Measurements from ENCODE around the gene KDSR. TPM values are rescaled to one million over a fixed set of nuclear protein-coding genes. Genes with fewer than 3 reads are reported as not detected.

Gene KDSR
- total RNA-seq, 4 donors from 2014 or later: 12.6 to 68.6 (median 29.3) TPM

GRCh38 chr18:63321291-63321690 lies 45.7 kb downstream of the KDSR start:
- no peak overlapping the region for H3K4me3 ChIP-seq
- TF ChIP-seq CTCF (IDR thresholded peaks at IDR 0.05) (no peak), POLR2A (IDR thresholded peaks at IDR 0.05) (no peak)
- H3K36me3 ChIP-seq: no peaks in the 10 kb centered on the region
- intact Hi-C loops (cut with DNase I; ENCODE audit: low total_unique reads): loop anchor here (5.0 kb wide), 2 partner anchors 189 to 294 kb away; no protein-coding TSS in a partner anchor
- no peak for DNase-seq
- H3K4me1 ChIP-seq: no peaks in the 10 kb centered on the region
- H3K27ac ChIP-seq: peak overlapping the region; percentile 89 to 98
- H3K27me3 ChIP-seq: no peaks in the 10 kb centered on the region
- no peaks in the 10 kb centered on the region for H3K9me3 ChIP-seq

GRCh38 chr18:63320975-63321265 lies 46.1 kb downstream of the KDSR start:
- intact Hi-C loops (cut with DNase I; ENCODE audit: low total_unique reads): loop anchor here (5.0 kb wide), 2 partner anchors 189 to 294 kb away; no protein-coding TSS in a partner anchor
- Histone ChIP-seq H3K4me1 (no peaks in the 10 kb centered on the region), H3K9me3 (no peaks in the 10 kb centered on the region), H3K4me3 (peak overlapping the region; percentile 31 to 76), H3K27me3 (no peaks in the 10 kb centered on the region), H3K36me3 (no peaks in the 10 kb centered on the region), H3K27ac (peak overlapping the region; percentile 89 to 98)
- TF ChIP-seq CTCF (IDR thresholded peaks at IDR 0.05) (no peak), POLR2A (IDR thresholded peaks at IDR 0.05) (no peak)
- peak in 1 of 2 donors; percentile 64 for DNase-seq

GRCh38 chr18:63320123-63320974 lies 46.7 kb downstream of the KDSR start:
- Histone ChIP-seq H3K9me3 (no peaks in the 10 kb centered on the region), H3K36me3 (no peaks in the 10 kb centered on the region), H3K4me3 (peak overlapping the region; percentile 31 to 76), H3K27me3 (no peaks in the 10 kb centered on the region), H3K4me1 (no peaks in the 10 kb centered on the region), H3K27ac (peak overlapping the region; percentile 89 to 98)
- TF ChIP-seq CTCF (IDR thresholded peaks at IDR 0.05) (peak in 3 of 4 experiments; percentile 22 to 64 (median 31)), POLR2A (IDR thresholded peaks at IDR 0.05) (peak; percentile 2 to 24)
- DNase-seq: peak; percentile 82 to 87
- intact Hi-C loops (cut with DNase I; ENCODE audit: low total_unique reads): loop anchor here (5.0 kb wide), 2 partner anchors 188 to 293 kb away; no protein-coding TSS in a partner anchor

- DNase-seq: peak in 1 of 2 donors; percentile 58
- Histone ChIP-seq H3K4me3 (peak within 1 kb of the TSS; percentile 76 to 90), H3K27me3 (no peaks in the 10 kb centered on the region), H3K9me3 (no peaks in the 10 kb centered on the region), H3K36me3 (no peaks in the 10 kb centered on the region), H3K4me1 (no peaks in the 10 kb centered on the region), H3K27ac (peak within 1 kb of the TSS; percentile 89 to 98)
- intact Hi-C loops (cut with DNase I; ENCODE audit: low total_unique reads): loop anchor here (5.0 to 10.0 kb wide), 3 partner anchors 75 to 292 kb away; no protein-coding TSS in a partner anchor
- TF ChIP-seq POLR2A (IDR thresholded peaks at IDR 0.05) (peak; percentile 3 to 34), CTCF (IDR thresholded peaks at IDR 0.05) (no peak)
These were observed 47.5 kb downstream of the KDSR start, which contains the start of gene BCL2 for GRCh38 chr18:63319383-63320122. Gene BCL2 (minus strand): TSS chr18:63319769.
